Liver (tissue), 9 donors: ENCODE data around the gene TOPAZ1. TPM values are rescaled to one million over a fixed set of nuclear protein-coding genes. Genes with fewer than 3 reads are reported as not detected.

Experiments
- DNase-seq: peaks from one replicate; pipeline ENCODE4 v3.0.0-alpha.2; 2017; ENCODE audit warnings: low spot score
- H3K27ac ChIP-seq, 2 donors: one replicate each; pipeline ENCODE4 v1.7.0; 2013; ENCODE audit warnings: inconsistent platforms in 2 of 2, low read length in 2 of 2, control low read depth in 1 of 2, low read depth in 1 of 2, mild to moderate bottlenecking in 1 of 2
- H3K27me3 ChIP-seq, 4 donors: one replicate each; pipeline versions ENCODE4 v1.6.1 to v1.7.0; 2013; ENCODE audit warnings: low read length in 3 of 4, inconsistent platforms in 1 of 4, mild to moderate bottlenecking in 1 of 4, moderate library complexity in 1 of 4; ENCODE audit not compliant: control insufficient read depth in 4 of 4, insufficient read depth in 4 of 4
- H3K36me3 ChIP-seq, 4 donors: one replicate each; pipeline versions ENCODE4 v1.6.1 to v1.7.0; 2013; ENCODE audit warnings: low read length in 3 of 4, mild to moderate bottlenecking in 3 of 4, low read depth in 1 of 4, moderate library complexity in 1 of 4; ENCODE audit not compliant: control insufficient read depth in 4 of 4, insufficient read depth in 3 of 4
- H3K4me1 ChIP-seq, 4 donors: one replicate each; pipeline versions ENCODE4 v1.6.1 to v1.7.0; 2013; ENCODE audit warnings: low read length in 3 of 4, mild to moderate bottlenecking in 3 of 4, moderate library complexity in 1 of 4; ENCODE audit not compliant: control insufficient read depth in 4 of 4, insufficient read depth in 4 of 4
- H3K4me3 ChIP-seq, 3 donors: one replicate each; pipeline versions ENCODE4 v1.6.1 to v1.7.0; 2013; ENCODE audit warnings: low read length in 3 of 3, control low read depth in 1 of 3, low read depth in 1 of 3, mild to moderate bottlenecking in 1 of 3
- H3K9ac ChIP-seq, 2 donors: one replicate each; pipeline ENCODE4 v1.7.0; 2013; ENCODE audit warnings: low read length in 2 of 2, mild to moderate bottlenecking in 2 of 2, moderate library complexity in 2 of 2, control low read depth in 1 of 2, low read depth in 1 of 2
- H3K9me3 ChIP-seq, 4 donors: one replicate each; pipeline versions ENCODE4 v1.6.1 to v1.7.0; 2013; ENCODE audit warnings: low read length in 3 of 4; ENCODE audit not compliant: control insufficient read depth in 4 of 4
- ATF3 ChIP-seq: IDR thresholded peaks from 2 replicates; pipeline ENCODE4 v1.6.1; 2016; ENCODE audit warnings: antibody characterized with exemption
- EGR1 ChIP-seq, 2 donors: IDR thresholded peaks; 2 replicates each; pipeline ENCODE4 v1.6.1; 2016 to 2018; ENCODE audit warnings: antibody characterized with exemption in 2 of 2, low read depth in 2 of 2
- FOXA2 ChIP-seq: IDR thresholded peaks from 2 replicates; pipeline ENCODE4 v1.6.1; 2016; ENCODE audit warnings: antibody characterized with exemption
- GABPA ChIP-seq, 2 donors: IDR thresholded peaks in 1 of 2; conservative IDR thresholded peaks in 1 of 2; 2 replicates each; pipeline ENCODE4 v1.6.1; 2016; ENCODE audit warnings: antibody characterized with exemption in 2 of 2, mild to moderate bottlenecking in 1 of 2, moderate library complexity in 1 of 2
- HNF4A ChIP-seq, 2 donors: conservative IDR thresholded peaks; 2 replicates each; pipeline ENCODE4 v1.6.1; 2016; ENCODE audit warnings: antibody characterized with exemption in 2 of 2, mild to moderate bottlenecking in 2 of 2
- NR2F2 ChIP-seq: IDR thresholded peaks from 2 replicates; pipeline ENCODE4 v1.6.1; 2016; ENCODE audit warnings: antibody characterized with exemption
- RAD21 ChIP-seq, 2 donors: IDR thresholded peaks; 2 replicates each; pipeline ENCODE4 v1.6.1; 2016; ENCODE audit warnings: antibody characterized with exemption in 2 of 2, mild to moderate bottlenecking in 2 of 2
- RXRA ChIP-seq, 2 donors: IDR thresholded peaks; 2 replicates each; pipeline ENCODE4 v1.6.1; 2017 to 2018; ENCODE audit warnings: antibody characterized with exemption in 2 of 2, mild to moderate bottlenecking in 1 of 2
- SP1 ChIP-seq: IDR thresholded peaks from 2 replicates; pipeline ENCODE4 v1.6.1; 2018; ENCODE audit warnings: antibody characterized with exemption, mild to moderate bottlenecking
- TAF1 ChIP-seq: conservative IDR thresholded peaks from 2 replicates; pipeline ENCODE4 v1.6.1; 2016; ENCODE audit warnings: antibody characterized with exemption, mild to moderate bottlenecking
- YY1 ChIP-seq: IDR thresholded peaks from 2 replicates; pipeline ENCODE4 v1.6.1; 2016; ENCODE audit warnings: antibody characterized with exemption, mild to moderate bottlenecking
- ZBTB33 ChIP-seq: IDR thresholded peaks from 2 replicates; pipeline ENCODE4 v1.6.1; 2016; ENCODE audit warnings: antibody characterized with exemption
- WGBS: extraction: QIAGEN DNeasy Blood & Tissue Kit; methylation state at CpG from one replicate; pipeline ENCODE4 v1.1.7; 2013; 5-methylcytosine and 5-hydroxymethylcytosine counted together
- polyA plus RNA-seq, 2 donors: library from polyadenylated mRNA; stranded (reverse) in 1 of 2; unstranded in 1 of 2; fragments of 200-250 nt in 1 of 2; fragments of >200 nt in 1 of 2; fragmentation: Nextera tagmentation in 1 of 2; extraction: Ambion mirVana in 1 of 2; gene quantifications; one replicate each; pipeline versions ENCODE4 v1.2.1 to v1.2.3, GENCODE V29; 2013 to 2015
- total RNA-seq, 2 donors: library from RNA; depleted of rRNA; stranded (reverse); fragments of >200 nt; gene quantifications; one replicate each; pipeline ENCODE4 v1.2.3, GENCODE V29; 2014
- TF ChIP-seq, protein P1 (sequence below): IDR thresholded peaks from 2 replicates; pipeline ENCODE4 v1.6.1; 2016; ENCODE audit warnings: antibody characterized with exemption, mild to moderate bottlenecking
- donor health status: healthy.
- donor health status: healthy.
- donor health status: healthy.
- donor health status: healthy.
- donor health status: healthy.

Gene TOPAZ1
- total and polyA plus RNA-seq, 4 donors = not detected

DNA sequence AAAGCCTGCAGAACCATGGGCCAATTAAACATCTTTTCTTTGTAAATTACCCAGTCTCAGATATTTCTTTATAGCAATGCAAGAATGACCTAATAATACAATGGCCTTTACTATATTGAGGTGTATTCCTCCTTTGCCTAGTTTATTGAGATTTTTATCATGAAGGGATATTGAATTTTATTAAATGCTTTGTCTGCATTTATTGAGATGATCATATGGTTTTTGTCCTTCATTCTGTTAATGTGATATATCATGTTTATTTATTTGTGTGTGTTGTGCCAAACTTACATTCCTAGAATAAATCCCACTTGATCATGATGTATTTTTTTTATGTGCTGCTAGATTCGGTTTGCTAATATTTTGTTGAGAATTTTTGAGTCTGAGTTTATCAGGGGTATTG is 36.2 kb downstream of the TOPAZ1 start:
- no peaks in the 10 kb centered on the region for H3K36me3 ChIP-seq
- 66% methylated on average over 1 of the region's 1 CpG for WGBS
- H3K27me3 ChIP-seq = no peaks in the 10 kb centered on the region
- TF ChIP-seq TAF1 (no peak), YY1 (no peak), FOXA2 (no peak), GABPA (IDR thresholded peaks at IDR 0.05 in 1 of 2, conservative IDR thresholded peaks at IDR 0.05 in 1 of 2) (no peak), RXRA (IDR thresholded peaks at IDR 0.05) (no peak), ATF3 (no peak), SP1 (no peak), HNF4A (conservative IDR thresholded peaks at IDR 0.05) (no peak)
- TF ChIP-seq, protein P1, sequence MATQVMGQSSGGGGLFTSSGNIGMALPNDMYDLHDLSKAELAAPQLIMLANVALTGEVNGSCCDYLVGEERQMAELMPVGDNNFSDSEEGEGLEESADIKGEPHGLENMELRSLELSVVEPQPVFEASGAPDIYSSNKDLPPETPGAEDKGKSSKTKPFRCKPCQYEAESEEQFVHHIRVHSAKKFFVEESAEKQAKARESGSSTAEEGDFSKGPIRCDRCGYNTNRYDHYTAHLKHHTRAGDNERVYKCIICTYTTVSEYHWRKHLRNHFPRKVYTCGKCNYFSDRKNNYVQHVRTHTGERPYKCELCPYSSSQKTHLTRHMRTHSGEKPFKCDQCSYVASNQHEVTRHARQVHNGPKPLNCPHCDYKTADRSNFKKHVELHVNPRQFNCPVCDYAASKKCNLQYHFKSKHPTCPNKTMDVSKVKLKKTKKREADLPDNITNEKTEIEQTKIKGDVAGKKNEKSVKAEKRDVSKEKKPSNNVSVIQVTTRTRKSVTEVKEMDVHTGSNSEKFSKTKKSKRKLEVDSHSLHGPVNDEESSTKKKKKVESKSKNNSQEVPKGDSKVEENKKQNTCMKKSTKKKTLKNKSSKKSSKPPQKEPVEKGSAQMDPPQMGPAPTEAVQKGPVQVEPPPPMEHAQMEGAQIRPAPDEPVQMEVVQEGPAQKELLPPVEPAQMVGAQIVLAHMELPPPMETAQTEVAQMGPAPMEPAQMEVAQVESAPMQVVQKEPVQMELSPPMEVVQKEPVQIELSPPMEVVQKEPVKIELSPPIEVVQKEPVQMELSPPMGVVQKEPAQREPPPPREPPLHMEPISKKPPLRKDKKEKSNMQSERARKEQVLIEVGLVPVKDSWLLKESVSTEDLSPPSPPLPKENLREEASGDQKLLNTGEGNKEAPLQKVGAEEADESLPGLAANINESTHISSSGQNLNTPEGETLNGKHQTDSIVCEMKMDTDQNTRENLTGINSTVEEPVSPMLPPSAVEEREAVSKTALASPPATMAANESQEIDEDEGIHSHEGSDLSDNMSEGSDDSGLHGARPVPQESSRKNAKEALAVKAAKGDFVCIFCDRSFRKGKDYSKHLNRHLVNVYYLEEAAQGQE = no peak
- H3K4me3 ChIP-seq = no peak overlapping the region
- peaks cover 0 to 8% (median 0%) of the 10 kb centered on the region in 4 donors for H3K9me3 ChIP-seq
- no peak overlapping the region for H3K9ac ChIP-seq
- no peak overlapping the region for H3K27ac ChIP-seq
- H3K4me1 ChIP-seq = no peaks in the 10 kb centered on the region
- no peak for DNase-seq

GRCh38 chr3:44280077-44280476 is 38.4 kb downstream of the TOPAZ1 start:
- no peak for TF ChIP-seq NR2F2
- no peak for TF ChIP-seq GABPA (IDR thresholded peaks at IDR 0.05 in 1 of 2, conservative IDR thresholded peaks at IDR 0.05 in 1 of 2)
- no peak for TF ChIP-seq FOXA2
- TF ChIP-seq ZBTB33 = no peak
- TF ChIP-seq EGR1 (IDR thresholded peaks at IDR 0.05; ENCODE audit: low read depth in 2 of 2) = no peak
- TF ChIP-seq RAD21 (IDR thresholded peaks at IDR 0.05) = no peak
- TF ChIP-seq SP1 = no peak
- no peak for TF ChIP-seq ATF3
- no peaks in the 10 kb centered on the region for H3K36me3 ChIP-seq

More at GRCh38 chr3:44280077-44280476, 38.4 kb downstream of the TOPAZ1 start:
- no peaks in the 10 kb centered on the region for H3K4me1 ChIP-seq
- DNase-seq = no peak
- peaks cover 0 to 8% (median 0%) of the 10 kb centered on the region in 4 donors for H3K9me3 ChIP-seq
- no peak overlapping the region for H3K27ac ChIP-seq
- H3K9ac ChIP-seq = no peak overlapping the region
- no peaks in the 10 kb centered on the region for H3K27me3 ChIP-seq
- 90% methylated on average over 3 of the region's 3 CpGs for WGBS
- no peak overlapping the region for H3K4me3 ChIP-seq
